A549 (cell line): ENCODE measurements around the gene TPSB2. TPM values are rescaled to one million over a fixed set of nuclear protein-coding genes. Genes with fewer than 3 reads are reported as not detected.
"Not testable (repeated sequence)": the region's sequence is repeated elsewhere in the genome, so short reads cannot be mapped to it uniquely, and the experiment has no call there.

Source experiments
- ATAC-seq, 2 experiments: fragments of 200-7000 bp in 1 of 2; fragments of >200 bp in 1 of 2; cut with Nextera tagmentation in 1 of 2; cut with Tn5 transposase in 1 of 2; 3 replicates each; pipeline versions ENCODE4 v1.8.0 to v1.9.1; 2018 to 2020; ENCODE audit warnings: mild to moderate bottlenecking in 1 of 2, moderate library complexity in 1 of 2
- CTCF ChIA-PET: fragments of 300-600 bp; sonication (Branson Sonifier 250); formaldehyde crosslinking; extraction: SDS; loops from one replicate; lab custom pipeline; 2021; ENCODE audit warnings: antibody characterized with exemption, inconsistent platforms; lab: Yijun Ruan, JAX
- POLR2A ChIA-PET: fragments of 350-600 bp; formaldehyde crosslinking; extraction: SDS; loops from one replicate; lab custom pipeline; 2021; ENCODE audit warnings: antibody characterized with exemption, inconsistent platforms; lab: Yijun Ruan, JAX
- DNase-seq, 2 experiments: peaks; one replicate each; pipeline versions ENCODE4 v3.0.0 to v3.0.0-alpha.2; 2011 to 2016; ENCODE audit warnings: low read depth in 1 of 2, low spot score in 1 of 2
- FAIRE-seq: peaks from 2 replicates; lab custom pipeline; 2011; peaks lifted over from hg19 to GRCh38; lab: Jason Lieb, UNC
- H3K27ac ChIP-seq, 2 experiments: fragments of >200 bp; sonication (Bioruptor Twin); formaldehyde crosslinking; 3 replicates each; pipeline ENCODE4 v1.5.1; 2016 to 2017
- H3K4me1 ChIP-seq: fragments of >200 bp; sonication (Bioruptor Twin); formaldehyde crosslinking; 3 replicates; pipeline ENCODE4 v1.6.1; 2016
- H3K4me2 ChIP-seq: fragments of >200 bp; sonication (Bioruptor Twin); formaldehyde crosslinking; 3 replicates; pipeline ENCODE4 v1.6.1; 2016
- H3K4me3 ChIP-seq: fragments of >200 bp; sonication (Bioruptor Twin); formaldehyde crosslinking; 3 replicates; pipeline ENCODE4 v1.5.1; 2016
- H3K9me3 ChIP-seq: fragments of >200 bp; sonication (Bioruptor Twin); formaldehyde crosslinking; 3 replicates; pipeline ENCODE4 v1.6.1; 2016
- EHF ChIP-seq: fragments of 250-450 bp; sonication (Bioruptor Pico); IDR thresholded peaks from 2 replicates; pipeline ENCODE4 v1.5.0; 2020; ENCODE audit warnings: mild to moderate bottlenecking
- HDAC2 ChIP-seq: fragments of 200-600 bp; sonication (generic); IDR thresholded peaks from 2 replicates; pipeline ENCODE4 v1.6.1; 2016
- HOXB13 ChIP-seq: fragments of 250-450 bp; sonication (Bioruptor Pico); IDR thresholded peaks from 2 replicates; pipeline ENCODE4 v1.5.0; 2020; ENCODE audit warnings: low read depth, mild to moderate bottlenecking, moderate library complexity
- HOXB5 ChIP-seq: fragments of 250-450 bp; sonication (Bioruptor Pico); IDR thresholded peaks from 2 replicates; pipeline ENCODE4 v1.5.0; 2020; ENCODE audit warnings: mild to moderate bottlenecking, moderate library complexity
- KDM1A ChIP-seq: fragments of 200-600 bp; sonication (generic); IDR thresholded peaks from 2 replicates; pipeline ENCODE4 v1.6.1; 2016; ENCODE audit warnings: low read depth, mild to moderate bottlenecking
- MAFK ChIP-seq: fragments of 450-650 bp; IDR thresholded peaks from 2 replicates; pipeline ENCODE4 v1.6.1; 2014; ENCODE audit not compliant: partially characterized antibody
- MAZ ChIP-seq: fragments of 150-350 bp; IDR thresholded peaks from 2 replicates; pipeline ENCODE4 v1.6.1; 2014; ENCODE audit warnings: antibody characterized with exemption, low read depth, low read length, borderline replicate concordance
- POLR2AphosphoS2 ChIP-seq: conservative IDR thresholded peaks from 2 replicates; pipeline ENCODE4 v1.6.1; 2012; ENCODE audit warnings: low read length, improper control_type of control experiment, inconsistent platforms
- RAD21 ChIP-seq, 2 experiments: fragments of >200 bp in 1 of 2; sonication (Bioruptor Twin) in 1 of 2; formaldehyde crosslinking in 1 of 2; IDR thresholded peaks in 1 of 2; conservative IDR thresholded peaks in 1 of 2; 2 replicates in 1 of 2; 3 replicates in 1 of 2; pipeline ENCODE4 v1.6.1; 2012 to 2018; ENCODE audit warnings: inconsistent platforms in 1 of 2
- RCOR1 ChIP-seq: fragments of 150-350 bp; IDR thresholded peaks from 2 replicates; pipeline ENCODE4 v1.6.1; 2014; ENCODE audit warnings: antibody characterized with exemption, low read length, low read depth
- REST ChIP-seq: fragments of 200-600 bp; sonication (generic); IDR thresholded peaks from 2 replicates; pipeline ENCODE4 v1.6.1; 2016; ENCODE audit warnings: antibody characterized with exemption, mild to moderate bottlenecking, moderate library complexity
- TFCP2L1 ChIP-seq: fragments of 250-450 bp; sonication (Bioruptor Pico); IDR thresholded peaks from 2 replicates; pipeline ENCODE4 v1.5.0; 2021; ENCODE audit warnings: mild to moderate bottlenecking
- ZC3H11A ChIP-seq: fragments of 450-650 bp; IDR thresholded peaks from 2 replicates; pipeline ENCODE4 v1.6.1; 2014; ENCODE audit warnings: antibody characterized with exemption, mild to moderate bottlenecking
- ZSCAN20 ChIP-seq: fragments of 250-450 bp; sonication (Bioruptor Pico); IDR thresholded peaks from 2 replicates; pipeline ENCODE4 v1.8.0; 2022; ENCODE audit warnings: mild to moderate bottlenecking, moderate library complexity
- WGBS: methylation state at CpG from one replicate; pipeline ENCODE4 v1.1.6; 2017; ENCODE audit errors: missing lambda C conversion rate; 5-methylcytosine and 5-hydroxymethylcytosine counted together
- polyA plus RNA-seq, 4 experiments: library from polyadenylated mRNA; depleted of rRNA in 3 of 4; stranded (reverse); fragments of >200 nt; fragmentation: RNase III in 1 of 4; extraction: RNeasy Plus Mini Kit Qiagen cat#74134 plus additional on column Dnase treatment in 1 of 4; gene quantifications; 2 replicates in 3 of 4; 3 replicates in 1 of 4; pipeline ENCODE4 v1.2.3, GENCODE V29; 2011 to 2017

TPSB2 gene
- polyA plus RNA-seq, 2 of the 4 experiments (the other 2 are of a cell fraction): not detected

DNA sequence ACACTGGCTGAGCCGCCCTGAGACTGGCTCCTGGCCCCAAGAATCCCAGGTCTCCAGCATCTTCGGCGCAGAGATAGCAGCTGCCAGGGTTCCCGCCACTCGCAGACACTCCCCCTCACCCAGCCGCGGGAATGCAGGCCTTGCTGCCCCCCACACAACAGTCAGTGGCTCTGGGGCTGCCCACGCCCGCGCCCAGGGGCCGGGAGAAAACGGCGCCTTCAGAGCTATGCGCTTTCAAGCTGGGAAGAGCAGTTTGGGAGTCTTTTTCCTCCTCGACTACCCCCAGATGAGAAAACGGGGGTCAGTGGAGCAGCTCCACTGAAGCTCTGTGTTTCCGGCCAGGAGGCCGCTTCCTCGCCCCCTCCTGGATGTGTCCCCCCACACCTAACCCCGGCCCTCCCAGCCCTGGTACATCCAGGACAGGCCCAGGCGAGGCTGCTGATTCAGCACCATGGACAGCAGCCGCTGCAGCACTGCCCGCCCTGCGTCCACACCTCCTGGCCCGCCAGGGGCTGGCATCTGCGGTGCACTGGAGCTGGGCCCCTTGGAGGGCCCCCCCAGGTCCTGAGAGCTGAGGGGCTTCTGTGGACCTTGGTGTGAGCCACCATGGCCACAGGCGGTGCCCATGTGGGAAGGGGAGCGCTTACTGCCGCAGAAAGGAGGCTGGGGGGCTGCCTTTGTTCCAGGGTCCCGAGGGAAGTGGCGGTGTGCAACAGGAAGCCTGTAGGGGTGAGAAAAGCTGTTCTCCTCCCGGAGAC, 41.4 kb downstream of the TPSB2 start:
- H3K4me3 ChIP-seq: no peak overlapping the region
- TF ChIP-seq MAZ (no peak), HOXB13 (CRISPR knock-in tag) (0 out of 2 replicates have a peak, but pooled peaks have one; percentile 47), REST (peak; percentile 96), TFCP2L1 (CRISPR knock-in tag) (no peak), RAD21 (conservative IDR thresholded peaks at IDR 0.05 in 1 of 2, IDR thresholded peaks at IDR 0.05 in 1 of 2) (no peak), RCOR1 (no peak), ZSCAN20 (CRISPR knock-in tag) (no peak), POLR2AphosphoS2 (no peak), HOXB5 (CRISPR knock-in tag) (no peak), HDAC2 (no peak), MAFK (peak; percentile 66), EHF (CRISPR knock-in tag) (no peak)
- FAIRE-seq (no peak), DNase-seq (no peak), ATAC-seq (peak; percentile 37 to 64; a peak in 4 of 6 replicates)
- 84% methylated on average over 13 of the region's 32 CpGs for WGBS
- ChIA-PET POLR2A (no interaction called here), CTCF (interaction anchor here (0.7 to 2.5 kb wide), 8 partner anchors 29 to 132 kb away, joined by 3 to 7 read pairs (median 4); no protein-coding TSS in a partner anchor)
- no peak overlapping the region for H3K27ac ChIP-seq
- H3K4me2 ChIP-seq: no peak overlapping the region
- H3K9me3 ChIP-seq: no peaks in the 10 kb centered on the region
- H3K4me1 ChIP-seq: peaks cover 27% of the 10 kb centered on the region

- POLR2A ChIA-PET, H3K4me2 ChIP-seq, DNase-seq, ATAC-seq, H3K27ac ChIP-seq, H3K4me3 ChIP-seq, H3K9me3 ChIP-seq, FAIRE-seq: not testable (repeated sequence)
- 85% methylated on average over 28 of the region's 86 CpGs for WGBS
- CTCF ChIA-PET: interaction anchor here (1.2 to 5.6 kb wide), 2 partner anchors 9 to 82 kb away, joined by 5 to 53 read pairs; no protein-coding TSS in a partner anchor
- H3K4me1 ChIP-seq: peaks cover 40% of the 10 kb centered on the region
These were observed 44.4 kb downstream of the TPSB2 start for GRCh38 chr16:1185460-1186207.

- FAIRE-seq (no peak), DNase-seq (no peak), ATAC-seq (no peak)
- POLR2A ChIA-PET: no interaction called here
- Histone ChIP-seq H3K27ac (peak overlapping the region in 1 of 2 experiments; percentile 97; a peak in 1 of 6 replicates), H3K4me2 (no peak overlapping the region), H3K4me3 (no peak overlapping the region), H3K9me3 (no peaks in the 10 kb centered on the region)
- WGBS: 95% methylated on average over 18 of the region's 18 CpGs
- CTCF ChIA-PET: interaction anchor here (1.2 to 5.6 kb wide), 4 partner anchors 9 to 128 kb away, joined by 3 to 53 read pairs (median 8); no protein-coding TSS in a partner anchor
- 0 out of 2 replicates have a peak, but pooled peaks have one; percentile 58 for TF ChIP-seq KDM1A
- no peak for TF ChIP-seq ZC3H11A
- TF ChIP-seq, all 56 proteins: peak for 1
- peaks cover 47% of the 10 kb centered on the region for H3K4me1 ChIP-seq
These were observed 45.0 kb downstream of the TPSB2 start for GRCh38 chr16:1184980-1185379.
